Liver (tissue), 3 donors: ENCODE data around the gene JAM3.

Experiments
- CTCF ChIP-seq: fragments of 150-350 bp; IDR thresholded peaks from 2 replicates; pipeline ENCODE4 v1.5.1; 2017; ENCODE audit warnings: improper control_type of control experiment, low read depth, low read length; ENCODE audit not compliant: missing input control
- EGR1 ChIP-seq, 2 donors: IDR thresholded peaks; 2 replicates each; pipeline ENCODE4 v1.6.1; 2016 to 2018; ENCODE audit warnings: antibody characterized with exemption in 2 of 2, low read depth in 2 of 2
- GABPA ChIP-seq, 2 donors: IDR thresholded peaks in 1 of 2; conservative IDR thresholded peaks in 1 of 2; 2 replicates each; pipeline ENCODE4 v1.6.1; 2016; ENCODE audit warnings: antibody characterized with exemption in 2 of 2, mild to moderate bottlenecking in 1 of 2, moderate library complexity in 1 of 2
- RAD21 ChIP-seq, 2 donors: IDR thresholded peaks; 2 replicates each; pipeline ENCODE4 v1.6.1; 2016; ENCODE audit warnings: antibody characterized with exemption in 2 of 2, mild to moderate bottlenecking in 2 of 2
- SP1 ChIP-seq: IDR thresholded peaks from 2 replicates; pipeline ENCODE4 v1.6.1; 2018; ENCODE audit warnings: antibody characterized with exemption, mild to moderate bottlenecking
- TF ChIP-seq, protein P1 (sequence below): IDR thresholded peaks from 2 replicates; pipeline ENCODE4 v1.6.1; 2016; ENCODE audit warnings: antibody characterized with exemption
- donor health status: healthy.
- donor health status: healthy.

DNA sequence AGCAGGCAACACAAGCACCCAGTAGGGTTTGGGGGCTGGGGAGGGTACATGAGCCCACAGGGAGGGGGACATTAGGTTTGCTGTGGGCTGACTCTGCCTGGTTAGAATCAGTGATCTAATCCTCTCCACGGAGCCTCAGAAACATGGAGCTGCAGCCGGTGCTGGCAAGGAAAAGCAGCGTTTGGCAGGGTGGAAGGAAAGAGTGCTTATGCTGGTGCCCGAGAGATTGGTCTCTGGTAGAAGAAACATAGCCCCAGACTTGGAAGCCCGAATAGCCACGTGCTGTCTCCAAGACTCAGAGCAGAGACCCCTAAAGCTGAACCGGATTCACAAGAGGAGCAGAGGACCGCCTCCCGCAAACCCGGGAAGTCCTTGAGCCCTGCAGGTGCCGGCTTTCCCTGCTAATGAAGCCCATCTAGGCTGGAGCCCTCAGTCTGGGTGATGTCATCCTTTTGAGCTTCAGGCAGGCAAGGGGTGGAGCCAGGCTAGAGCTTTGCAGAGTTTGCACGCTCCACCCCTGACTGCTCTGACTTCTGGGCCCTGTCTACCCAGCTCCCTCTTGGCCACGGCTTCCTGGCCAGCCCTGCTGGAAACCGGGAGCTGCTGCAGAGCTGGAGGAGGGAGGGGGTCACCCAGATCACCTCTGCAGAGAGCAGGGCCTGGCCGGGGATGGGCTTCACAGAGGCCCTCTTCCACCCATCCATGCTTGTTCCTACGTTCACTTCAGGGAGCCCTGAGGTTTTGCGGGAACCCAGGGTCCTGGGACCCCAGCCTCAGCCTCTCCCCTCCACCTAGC lies 35.0 kb upstream of the JAM3 start:
- TF ChIP-seq CTCF (no peak), GABPA (IDR thresholded peaks at IDR 0.05 in 1 of 2, conservative IDR thresholded peaks at IDR 0.05 in 1 of 2) (no peak), SP1 (no peak), RAD21 (IDR thresholded peaks at IDR 0.05) (no peak), EGR1 (IDR thresholded peaks at IDR 0.05; ENCODE audit: low read depth in 2 of 2) (no peak)
- TF ChIP-seq, protein P1, sequence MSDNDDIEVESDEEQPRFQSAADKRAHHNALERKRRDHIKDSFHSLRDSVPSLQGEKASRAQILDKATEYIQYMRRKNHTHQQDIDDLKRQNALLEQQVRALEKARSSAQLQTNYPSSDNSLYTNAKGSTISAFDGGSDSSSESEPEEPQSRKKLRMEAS: no peak
